ENCODE data around the gene MIS18BP1.

DNA sequence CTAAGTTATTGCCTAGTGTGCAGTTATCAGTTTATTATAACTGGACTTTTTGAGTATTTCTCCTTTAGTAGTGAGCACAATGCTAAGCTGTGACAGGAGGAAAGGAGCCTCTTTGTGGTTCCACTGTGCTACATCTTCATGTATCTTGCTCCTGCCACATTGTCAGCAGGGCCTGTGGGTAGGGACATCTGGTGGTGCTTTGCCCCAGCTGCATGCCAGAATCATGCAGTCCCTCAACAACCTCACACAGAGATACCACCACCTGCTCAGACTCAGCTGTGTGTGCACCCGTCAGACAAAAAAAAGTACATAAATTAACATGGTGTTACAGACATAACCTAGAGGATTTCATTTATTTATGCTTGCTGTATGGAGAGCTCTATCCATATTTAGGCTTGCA lies 51.1 kb downstream of the MIS18BP1 start:
- TF ChIP-seq CTCF (IDR thresholded peaks at IDR 0.05; ENCODE audit: low read depth, low read length, poor library complexity, severe bottlenecking) (peak; percentile 36), EZH2phosphoT487 (IDR thresholded peaks at IDR 0.05; ENCODE audit: borderline replicate concordance, low read length) (no peak)

Data from DOHH2 (cell line).